Hematopoietic multipotent progenitor cell treated with erythropoietin and hydrocortisone succinate and interleukin-3 and kit ligand, for 6 days (in vitro differentiated cells): ENCODE data around the gene MXRA7.
"Not testable (repeated sequence)": the region's sequence is repeated elsewhere in the genome, so short reads cannot be mapped to it uniquely, and the experiment has no call there.

Experiments
- DNase-seq: peaks from one replicate; pipeline ENCODE4 v3.0.0-alpha.2; 2015

MXRA7 gene

GRCh38 chr17:76710863-76711611 is at the start of gene MXRA7:
Gene MXRA7, minus strand, starts transcription at chr17:76710965. Its CDS starts 19 bp downstream, at chr17:76710946.
- DNase-seq = peak; percentile 69

GRCh38 chr17:76758570-76758969 is 47.8 kb upstream of the MXRA7 start:
- no peak for DNase-seq

GRCh38 chr17:76757256-76757655 is 46.5 kb upstream of the MXRA7 start:
- DNase-seq = no peak

GRCh38 chr17:76755285-76755684 is 44.5 kb upstream of the MXRA7 start:
- DNase-seq = peak; percentile 20

GRCh38 chr17:76753061-76753961 is 42.5 kb upstream of the MXRA7 start:
- no peak for DNase-seq

GRCh38 chr17:76752006-76752405 is 41.2 kb upstream of the MXRA7 start:
- no peak for DNase-seq

- DNase-seq = no peak
These were observed 40.7 kb upstream of the MXRA7 start for GRCh38 chr17:76751416-76751993.

GRCh38 chr17:76748657-76749056 is 37.9 kb upstream of the MXRA7 start:
- DNase-seq = no peak

GRCh38 chr17:76747716-76748363 is 37.1 kb upstream of the MXRA7 start:
- DNase-seq = peak; percentile 28

- peak; percentile 18 for DNase-seq
These were observed 35.0 kb upstream of the MXRA7 start for GRCh38 chr17:76745785-76746184.

GRCh38 chr17:76744747-76745146 is 34.0 kb upstream of the MXRA7 start:
- no peak for DNase-seq

- DNase-seq = no peak
These were observed 32.2 kb upstream of the MXRA7 start for GRCh38 chr17:76742958-76743357.

- peak; percentile 17 for DNase-seq
These were observed 29.8 kb upstream of the MXRA7 start for GRCh38 chr17:76740329-76741118.

- not testable (repeated sequence) for DNase-seq
These were observed 28.9 kb upstream of the MXRA7 start for GRCh38 chr17:76739568-76740115.

GRCh38 chr17:76738468-76738850 is 27.7 kb upstream of the MXRA7 start:
- peak; percentile 22 for DNase-seq

GRCh38 chr17:76737676-76738467 is 27.1 kb upstream of the MXRA7 start, which contains the start of gene MFSD11:
Gene MFSD11, plus strand, starts transcription at chr17:76738119. Its CDS starts 234 bp downstream, at chr17:76738353.
- peak; percentile 93 for DNase-seq

- DNase-seq = peak; percentile 99
These were observed 26.4 kb upstream of the MXRA7 start, which contains the start of gene SRSF2 for GRCh38 chr17:76737082-76737675. Gene SRSF2, minus strand, starts transcription at chr17:76737331. Its CDS starts 171 bp downstream, at chr17:76737160.

- DNase-seq = peak; percentile 74
These were observed 25.8 kb upstream of the MXRA7 start for GRCh38 chr17:76736349-76737081.

GRCh38 chr17:76735586-76736348 is 25.0 kb upstream of the MXRA7 start:
- DNase-seq = peak; percentile 40
